ENCODE measurements around the gene FAM184B.
"Not testable (repeated sequence)": the region's sequence is repeated elsewhere in the genome, so short reads cannot be mapped to it uniquely, and the experiment has no call there.

Gene FAM184B

GRCh38 chr4:17717301-17717700 lies 64.1 kb downstream of the FAM184B start:
- no peak for DNase-seq (ENCODE audit: low spot score)

GRCh38 chr4:17715511-17715910 lies 65.9 kb downstream of the FAM184B start:
- no peak for DNase-seq (ENCODE audit: low spot score)

DNA sequence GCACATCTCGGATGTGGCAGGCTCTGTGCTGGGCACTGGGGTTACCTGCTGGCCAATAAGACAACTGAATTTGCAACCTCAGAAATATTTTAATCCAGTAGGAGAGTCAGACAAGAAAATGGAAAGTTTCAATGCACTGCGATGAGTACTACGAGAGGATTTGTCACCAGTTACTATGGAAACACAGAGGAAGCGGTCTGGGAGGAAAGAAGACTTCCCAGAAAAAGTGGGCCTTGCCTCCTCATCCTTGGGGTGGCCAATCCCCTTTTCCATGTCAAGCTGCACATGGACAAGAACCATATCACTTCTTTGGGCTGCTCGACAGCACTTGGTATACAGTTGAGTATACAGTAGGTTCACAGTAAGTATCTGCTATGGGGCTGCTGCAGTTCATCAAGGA lies 67.6 kb downstream of the FAM184B start:
- DNase-seq (ENCODE audit: low spot score) = no peak

DNA sequence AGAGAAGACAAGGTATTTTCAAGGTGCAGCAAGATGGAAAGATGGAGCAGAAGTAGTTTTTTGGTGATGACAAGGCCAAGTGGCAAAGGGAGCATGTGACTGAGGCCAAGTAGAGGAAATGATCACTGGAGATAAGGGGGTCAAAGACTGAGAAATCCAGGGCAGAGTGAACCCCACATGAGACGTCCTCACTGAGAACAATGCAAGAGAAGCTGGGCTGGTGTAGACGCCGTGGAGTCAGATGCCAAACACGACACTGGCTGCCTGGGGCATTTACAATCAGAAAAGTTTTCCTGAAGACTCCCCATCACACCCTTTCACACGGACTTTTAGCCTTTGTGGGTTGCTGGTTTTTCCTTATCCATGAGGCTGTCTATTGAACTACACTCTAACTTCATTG lies 69.3 kb downstream of the FAM184B start:
- no peak for DNase-seq (ENCODE audit: low spot score)

DNA sequence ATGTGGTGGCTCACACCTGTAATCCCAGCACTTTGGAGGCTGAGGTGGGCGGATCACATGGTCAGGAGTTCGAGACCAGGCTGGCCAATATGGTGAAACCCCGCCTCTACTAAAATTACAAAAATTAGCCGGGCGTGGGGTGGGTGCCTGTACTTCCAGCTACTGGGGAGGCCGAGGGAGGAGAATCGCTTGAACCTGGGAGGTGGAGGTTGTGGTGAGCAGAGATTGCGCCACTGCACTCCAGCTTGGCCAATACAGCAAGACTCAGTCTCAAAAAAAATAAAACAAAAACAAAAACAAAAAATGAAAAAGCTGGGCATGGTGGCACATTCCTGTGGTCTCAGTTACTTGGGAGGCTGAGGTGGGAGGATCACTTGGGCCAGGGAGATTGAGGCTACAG lies 70.2 kb downstream of the FAM184B start:
- DNase-seq (ENCODE audit: low spot score) = not testable (repeated sequence)

DNA sequence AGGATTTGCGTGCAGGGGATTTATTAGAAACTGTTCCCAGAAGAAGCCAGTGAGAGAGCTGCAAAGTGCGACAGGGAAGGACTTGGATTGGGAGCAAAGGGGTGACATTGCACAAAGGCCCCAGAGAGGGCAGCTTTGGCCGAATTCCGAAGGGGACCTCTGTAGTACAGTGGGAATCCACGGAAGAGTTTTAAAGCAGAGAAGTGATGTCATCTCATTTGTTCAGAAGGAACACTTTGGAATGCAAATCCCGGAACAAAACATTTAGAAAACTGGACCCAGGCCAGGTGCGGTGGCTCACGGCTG lies 71.7 kb downstream of the FAM184B start:
- DNase-seq (ENCODE audit: low spot score) = no peak

DNA sequence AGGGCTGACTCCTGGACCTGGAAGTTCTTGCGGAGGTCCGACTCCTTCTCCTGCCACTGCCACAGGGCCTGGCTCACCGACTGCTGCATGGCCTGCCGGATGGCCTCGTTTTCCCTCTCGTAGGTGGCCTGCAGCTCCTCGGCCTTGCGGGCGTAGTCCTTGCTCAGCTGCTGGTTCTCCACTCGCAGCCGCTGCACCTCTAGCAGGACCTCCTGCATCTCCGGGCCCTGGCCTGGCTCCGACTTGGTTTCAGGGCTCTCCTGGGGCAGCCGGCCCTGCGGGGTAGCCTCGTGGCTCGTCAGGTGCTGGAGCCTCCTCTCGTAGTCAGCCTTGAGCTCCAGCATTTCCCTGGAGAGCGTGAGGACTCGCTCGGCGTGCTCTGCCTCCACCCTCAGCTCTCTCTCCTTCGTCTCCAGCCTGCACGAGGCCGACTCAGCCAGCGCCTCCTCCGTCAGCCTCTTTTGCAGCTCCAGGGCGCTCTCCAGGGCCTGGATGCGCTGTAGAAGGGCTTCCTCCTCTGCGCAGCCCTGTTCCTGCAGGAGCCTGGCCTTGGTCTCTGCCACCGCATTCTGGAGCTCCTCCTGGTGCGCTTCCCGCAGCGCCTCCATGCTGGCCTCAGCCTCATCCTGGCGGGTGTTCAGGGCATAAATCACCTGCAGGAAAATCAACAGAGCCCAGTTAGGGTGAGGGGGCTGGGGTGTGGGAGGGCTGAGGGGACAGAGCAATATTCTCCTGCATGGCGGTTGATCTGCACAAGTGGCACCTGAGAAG lies 72.2 kb downstream of the FAM184B start:
- DNase-seq (ENCODE audit: low spot score) = no peak

GRCh38 chr4:17707671-17708070 lies 73.8 kb downstream of the FAM184B start:
- no peak for DNase-seq (ENCODE audit: low spot score)

GRCh38 chr4:17705107-17705506 lies 76.3 kb downstream of the FAM184B start:
- DNase-seq (ENCODE audit: low spot score) = no peak

DNA sequence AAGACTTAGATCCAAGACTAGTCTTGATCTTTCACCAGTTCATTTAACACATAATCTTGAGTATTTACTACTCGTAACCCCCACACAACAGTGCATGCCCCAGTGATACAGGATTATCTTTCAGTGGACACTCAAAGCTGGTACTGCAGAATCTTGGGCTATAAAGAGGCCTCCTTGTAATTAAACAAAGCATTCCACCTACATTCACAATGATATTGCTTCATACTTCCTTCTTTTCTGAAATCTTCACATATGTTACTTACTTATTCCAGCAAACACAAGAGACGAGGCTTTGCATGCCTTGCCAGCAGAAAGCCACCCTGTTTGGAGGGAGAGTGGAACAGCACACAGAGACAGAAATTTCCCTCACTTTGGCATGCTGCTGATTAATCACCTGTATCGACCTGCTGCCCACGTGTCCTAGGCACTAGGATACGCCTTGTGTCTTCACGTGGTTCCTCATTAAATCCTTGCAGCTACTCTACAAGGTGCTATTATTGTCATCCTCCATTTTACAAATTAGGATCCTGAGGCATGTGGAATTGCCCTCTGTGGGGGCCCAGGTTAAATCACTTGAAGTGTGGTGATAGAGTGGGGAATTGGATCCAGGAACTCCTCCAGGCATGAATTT lies 77.3 kb downstream of the FAM184B start:
- no peak for DNase-seq (ENCODE audit: low spot score)

- no peak for DNase-seq (ENCODE audit: low spot score)
Measured at GRCh38 chr4:17702641-17703040, 78.8 kb downstream of the FAM184B start.

DNA sequence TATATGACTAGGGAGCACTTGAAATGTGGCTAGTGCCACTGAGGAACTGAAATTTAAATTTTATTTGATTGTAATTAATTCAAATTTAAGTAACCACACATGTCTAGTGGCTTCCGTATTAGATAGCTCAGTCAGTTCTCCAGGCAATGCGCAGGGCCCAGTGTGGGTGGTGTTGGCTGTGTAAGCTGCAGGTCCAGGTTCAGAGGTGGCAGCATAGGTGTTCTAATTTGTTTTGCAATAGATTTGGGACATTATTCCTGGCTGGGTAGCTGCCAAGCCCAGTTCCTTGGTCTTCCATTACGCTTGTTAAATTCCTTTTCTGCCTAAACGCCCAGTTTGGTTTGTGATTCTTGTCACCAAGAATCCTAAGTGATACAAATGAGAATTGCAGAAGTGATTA lies 79.5 kb downstream of the FAM184B start:
- DNase-seq (ENCODE audit: low spot score) = no peak

DNA sequence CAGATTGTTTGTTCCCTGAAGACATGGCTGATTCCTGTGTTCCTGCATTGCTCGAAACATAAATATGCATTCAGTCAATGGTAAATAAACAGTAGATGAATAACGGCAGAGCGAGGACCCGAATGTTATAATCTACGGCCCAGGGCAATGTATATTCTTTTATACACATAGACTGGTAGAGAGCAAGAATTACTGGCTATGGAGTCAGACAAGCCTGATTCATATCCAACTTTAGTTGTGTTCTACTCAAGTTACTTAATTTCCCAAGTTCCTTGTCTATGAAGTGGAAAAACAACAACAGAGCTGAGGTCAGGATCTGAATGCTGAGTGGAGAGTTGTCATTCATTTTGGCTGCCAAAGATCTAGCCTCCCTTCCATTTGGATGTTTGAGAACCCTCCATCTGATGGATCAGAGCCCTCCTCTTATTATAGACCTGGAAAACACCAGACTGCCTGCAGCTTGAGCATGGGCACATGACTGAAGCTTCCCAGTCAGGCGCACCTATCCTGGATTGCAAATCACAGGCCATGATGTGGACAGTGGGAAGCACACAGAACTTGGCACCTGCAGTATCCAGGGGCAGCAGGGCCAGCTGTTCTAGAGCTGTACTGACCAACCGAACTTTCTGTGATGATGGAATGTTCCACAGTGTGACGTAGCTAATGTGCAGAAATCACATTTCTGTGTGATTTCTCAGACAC lies 80.1 kb downstream of the FAM184B start:
- no peak for DNase-seq (ENCODE audit: low spot score)

DNA sequence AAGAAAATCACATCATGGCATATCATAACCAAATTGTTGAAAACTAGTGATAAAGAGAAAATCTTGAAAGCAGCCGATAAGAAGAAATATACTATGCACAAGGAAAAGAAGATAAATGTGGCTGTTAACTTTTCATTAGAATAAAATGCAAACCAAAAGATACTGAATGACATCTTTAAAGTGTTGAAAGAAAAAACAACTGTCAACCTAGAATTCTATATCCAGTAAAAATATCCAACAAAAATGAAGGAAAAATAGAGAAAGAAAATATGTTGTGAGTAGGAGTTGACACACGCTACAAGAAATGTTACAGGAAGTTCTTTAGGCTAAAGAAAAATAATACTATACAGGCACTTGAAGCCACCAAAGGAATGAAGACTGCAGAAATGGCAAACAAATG lies 82.0 kb downstream of the FAM184B start:
- no peak for DNase-seq (ENCODE audit: low spot score)

DNA sequence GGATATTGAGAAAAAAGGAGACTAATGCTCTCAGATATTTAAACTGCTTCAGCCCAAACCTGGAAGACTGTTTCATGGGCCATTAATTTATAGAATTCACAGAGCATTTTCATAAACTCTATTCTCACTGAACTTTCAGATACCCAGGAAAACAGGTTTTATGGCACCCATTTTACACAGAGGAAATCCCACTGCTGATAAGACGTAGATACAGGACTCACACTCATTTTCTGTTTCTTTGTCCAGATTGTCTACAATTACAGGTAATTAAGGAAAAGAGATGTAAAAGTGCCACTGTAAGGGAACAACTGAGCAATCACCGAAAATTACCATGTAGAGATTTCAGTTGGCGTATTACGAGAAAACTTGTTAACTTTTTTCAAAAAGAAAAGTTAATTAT lies 83.3 kb downstream of the FAM184B start:
- DNase-seq (ENCODE audit: low spot score) = no peak

DNA sequence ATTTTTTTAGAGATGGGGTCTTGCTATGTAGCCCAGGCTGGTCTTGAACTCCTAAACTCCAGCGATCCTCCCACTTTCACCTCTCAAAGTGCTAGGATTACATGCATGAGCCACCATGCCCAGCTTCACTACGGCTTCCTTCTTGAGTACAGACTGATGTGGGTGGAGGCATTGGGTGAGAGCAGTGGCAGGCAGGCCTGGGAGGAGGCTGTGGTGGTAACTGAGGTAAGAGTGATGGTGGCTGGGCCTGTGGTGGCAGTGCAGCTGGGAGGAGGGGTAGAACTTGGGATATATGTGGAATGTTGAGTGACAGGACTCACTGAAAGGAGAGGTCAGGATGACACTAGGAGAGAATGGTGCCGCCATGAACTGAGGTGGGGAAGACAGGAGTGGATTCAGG lies 86.1 kb downstream of the FAM184B start:
- DNase-seq (ENCODE audit: low spot score) = no peak

DNA sequence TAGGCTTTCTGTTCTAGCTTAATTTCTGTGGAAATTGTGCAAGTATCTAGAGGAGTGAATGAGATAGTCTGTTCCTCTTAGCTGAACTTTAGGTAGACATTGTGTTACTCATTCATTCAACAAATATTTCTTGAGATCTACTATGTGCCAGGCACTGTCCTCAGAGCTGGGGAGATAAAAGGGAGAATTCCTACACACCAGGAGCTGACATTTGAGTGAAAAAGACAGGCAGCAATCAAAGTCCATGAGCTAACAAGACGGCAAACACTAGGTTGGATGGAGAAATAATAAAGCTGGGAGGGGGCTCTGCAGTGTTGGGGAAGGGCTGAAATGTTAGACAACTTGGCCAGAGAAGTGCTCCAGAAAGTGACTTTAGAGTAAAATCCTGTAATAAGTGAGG lies 86.9 kb downstream of the FAM184B start:
- DNase-seq (ENCODE audit: low spot score) = no peak

DNA sequence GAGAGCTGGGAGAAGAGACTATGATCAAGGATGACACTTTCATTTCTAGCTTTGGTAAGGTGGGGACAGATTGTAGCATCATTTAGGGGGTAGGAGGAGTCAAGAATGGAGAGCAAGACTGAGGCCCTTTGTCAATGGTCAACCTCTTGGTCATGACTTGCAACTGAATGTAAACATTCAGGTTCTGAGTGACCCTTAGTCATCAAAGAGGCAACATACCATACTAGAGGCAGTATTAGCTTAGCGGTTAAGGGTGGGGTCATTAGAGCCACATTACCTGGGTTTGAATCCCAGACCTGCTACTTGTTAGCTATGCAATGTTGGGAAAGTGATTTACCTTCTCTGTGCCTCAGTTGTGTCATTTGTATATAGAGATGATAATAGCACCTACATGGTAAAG lies 90.5 kb downstream of the FAM184B start:
- DNase-seq (ENCODE audit: low spot score) = no peak

- DNase-seq (ENCODE audit: low spot score) = no peak
Measured at GRCh38 chr4:17690135-17690534, 91.3 kb downstream of the FAM184B start.

- no peak for DNase-seq (ENCODE audit: low spot score)
Measured at GRCh38 chr4:17688011-17688441, 93.4 kb downstream of the FAM184B start.

DNA sequence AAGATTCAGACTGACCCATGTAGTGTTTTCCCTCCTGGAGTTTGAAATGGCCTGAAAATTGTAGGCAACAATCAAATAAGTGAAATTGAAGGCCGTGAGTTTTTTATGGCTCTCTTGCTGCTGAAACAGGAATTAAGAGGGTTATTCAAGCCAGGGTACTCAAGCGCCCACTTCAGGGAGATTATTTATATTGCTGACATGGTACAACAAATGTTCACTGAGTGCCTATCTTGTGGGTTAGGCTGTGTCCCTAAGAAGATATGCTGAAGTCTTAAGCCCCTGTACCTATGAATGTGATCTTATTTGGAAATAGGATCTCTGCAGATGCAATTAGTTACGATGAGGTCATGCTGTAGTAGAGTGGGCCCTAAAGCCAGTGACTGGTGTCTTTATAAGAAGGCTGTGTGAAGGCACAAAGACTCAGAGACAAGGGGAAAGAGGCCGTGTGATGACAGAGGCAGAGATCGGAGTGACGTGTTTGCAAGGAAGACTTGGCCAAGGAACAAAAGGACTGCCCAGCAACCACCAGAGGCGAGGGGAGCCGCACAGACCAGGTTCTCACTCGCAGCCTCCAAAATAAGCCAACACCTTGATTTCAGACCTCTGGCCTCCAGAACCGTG lies 94.1 kb downstream of the FAM184B start:
- DNase-seq (ENCODE audit: low spot score) = no peak

DNA sequence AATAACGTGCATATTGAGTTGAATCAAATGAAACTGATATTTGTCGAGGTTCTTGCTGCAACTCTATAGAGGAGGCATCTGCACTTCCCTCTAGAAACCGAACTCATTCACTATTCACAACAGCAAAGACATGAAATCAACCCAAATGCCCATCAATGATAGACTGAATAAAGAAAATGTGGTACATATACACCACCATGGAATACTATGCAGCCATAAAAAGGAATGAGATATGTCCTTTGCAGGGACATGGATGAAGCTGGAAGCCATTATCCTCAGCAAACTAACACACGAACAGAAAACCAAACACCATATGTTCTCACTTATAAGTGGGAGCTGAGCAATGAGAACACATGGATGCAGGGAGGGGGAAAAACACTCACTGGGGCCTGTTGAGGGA lies 96.8 kb downstream of the FAM184B start:
- not testable (repeated sequence) for DNase-seq (ENCODE audit: low spot score)

GRCh38 chr4:17682222-17682566 lies 99.2 kb downstream of the FAM184B start:
- DNase-seq (ENCODE audit: low spot score) = no peak

Measured in D341Med (cell line).